ENCODE results near the gene PARP1.
"Not testable (repeated sequence)": the region's sequence is repeated elsewhere in the genome, so short reads cannot be mapped to it uniquely, and the experiment has no call there.

The PARP1 gene

GRCh38 chr1:226351709-226352108, 56.2 kb downstream of the PARP1 start:
- DNase-seq (ENCODE audit: low read depth): no peak
- no peak overlapping the region for H3K4me3 ChIP-seq (ENCODE audit: low read depth, low read length)
- no peak for TF ChIP-seq CTCF (IDR thresholded peaks at IDR 0.05; ENCODE audit: low read depth, low read length, missing control alignments)
- in situ Hi-C loops (cut with HindIII; ENCODE audit: low sequenced_read_pairs): no loop called here

DNA sequence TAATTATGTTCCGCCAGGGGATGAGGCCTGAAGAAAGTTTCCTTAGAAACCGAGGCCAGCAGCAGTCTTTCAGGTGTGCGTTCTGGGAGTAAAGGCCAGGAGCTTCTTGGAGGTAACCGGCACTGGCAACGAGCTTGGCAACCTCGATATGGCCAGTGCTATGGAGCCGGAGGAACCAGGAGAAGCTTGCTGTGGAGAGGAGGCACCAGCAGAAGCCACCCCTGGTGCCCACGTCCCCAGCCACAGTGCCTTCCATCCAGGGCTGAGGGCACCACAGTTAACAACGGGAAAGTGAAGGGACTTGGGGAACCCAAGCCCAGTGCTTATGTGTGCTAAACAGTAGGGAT, 57.4 kb downstream of the PARP1 start:
- no peak overlapping the region for H3K4me3 ChIP-seq (ENCODE audit: low read depth, low read length)
- no peak for TF ChIP-seq CTCF (IDR thresholded peaks at IDR 0.05; ENCODE audit: low read depth, low read length, missing control alignments)
- in situ Hi-C loops (cut with HindIII; ENCODE audit: low sequenced_read_pairs): no loop called here
- DNase-seq (ENCODE audit: low read depth): no peak

GRCh38 chr1:226349801-226350518, 57.9 kb downstream of the PARP1 start:
- no peak for DNase-seq (ENCODE audit: low read depth)
- no peak for TF ChIP-seq CTCF (IDR thresholded peaks at IDR 0.05; ENCODE audit: low read depth, low read length, missing control alignments)
- no peak overlapping the region for H3K4me3 ChIP-seq (ENCODE audit: low read depth, low read length)
- in situ Hi-C loops (cut with HindIII; ENCODE audit: low sequenced_read_pairs): no loop called here

- DNase-seq (ENCODE audit: low read depth): no peak
- in situ Hi-C loops (cut with HindIII; ENCODE audit: low sequenced_read_pairs): no loop called here
- no peak for TF ChIP-seq CTCF (IDR thresholded peaks at IDR 0.05; ENCODE audit: low read depth, low read length, missing control alignments)
- H3K4me3 ChIP-seq (ENCODE audit: low read depth, low read length): no peak overlapping the region
Measured at GRCh38 chr1:226349081-226349480, 58.8 kb downstream of the PARP1 start.

GRCh38 chr1:226344441-226345259, 63.2 kb downstream of the PARP1 start:
- no peak for DNase-seq (ENCODE audit: low read depth)
- TF ChIP-seq CTCF (IDR thresholded peaks at IDR 0.05; ENCODE audit: low read depth, low read length, missing control alignments): no peak
- H3K4me3 ChIP-seq (ENCODE audit: low read depth, low read length): no peak overlapping the region
- in situ Hi-C loops (cut with HindIII; ENCODE audit: low sequenced_read_pairs): no loop called here

DNA sequence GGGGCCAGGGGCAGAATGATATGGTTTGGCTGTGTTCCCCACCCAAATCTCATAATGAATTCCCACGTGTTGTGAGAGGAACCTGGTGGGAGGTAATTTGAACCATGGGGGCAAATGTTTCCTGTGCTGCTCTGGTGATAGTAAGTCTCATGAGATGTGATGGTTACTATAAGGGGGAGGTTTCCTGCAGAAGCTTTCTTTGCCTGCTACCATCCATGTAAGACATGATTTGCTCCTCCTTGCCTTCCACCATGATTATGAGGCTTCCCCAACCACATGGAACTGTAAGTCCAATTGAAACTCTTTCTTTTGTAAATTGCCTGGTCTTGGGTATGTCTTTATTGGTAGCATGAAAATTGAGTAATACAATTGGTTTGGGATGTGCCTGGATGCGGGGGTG, 65.2 kb downstream of the PARP1 start:
- in situ Hi-C loops (cut with HindIII; ENCODE audit: low sequenced_read_pairs): no loop called here
- TF ChIP-seq CTCF (IDR thresholded peaks at IDR 0.05; ENCODE audit: low read depth, low read length, missing control alignments): no peak
- no peak overlapping the region for H3K4me3 ChIP-seq (ENCODE audit: low read depth, low read length)
- no peak for DNase-seq (ENCODE audit: low read depth)

- H3K4me3 ChIP-seq (ENCODE audit: low read depth, low read length); in situ Hi-C loops (cut with HindIII; ENCODE audit: low sequenced_read_pairs); DNase-seq (ENCODE audit: low read depth): not testable (repeated sequence)
Measured at GRCh38 chr1:226340111-226340510, 67.8 kb downstream of the PARP1 start.

Data from astrocyte of the cerebellum (primary cell).